OCI-LY3 (cell line): Measurements from ENCODE around the gene HSPA8.

ENCODE experiments used
- CTCF ChIP-seq: fragments of 200-600, 300-600 bp; sonication (generic); IDR thresholded peaks from 2 replicates; pipeline ENCODE4 v1.5.1; 2014; ENCODE audit warnings: antibody characterized with exemption, low read length, low read depth
- EZH2phosphoT487 ChIP-seq: fragments of 200-600 bp; shearing (Covaris generic); IDR thresholded peaks from 2 replicates; pipeline ENCODE4 v1.6.1; 2018; ENCODE audit warnings: antibody characterized with exemption, mixed run types, low read depth

- TF ChIP-seq CTCF (no peak), EZH2phosphoT487 (no peak)
Measured at GRCh38 chr11:123086305-123086704, 24.4 kb upstream of the HSPA8 start.
